HEK293 (cell line): Measurements from ENCODE around the gene TCERG1L.

Experiments used
- PRDM1 ChIP-seq: fragments of 450-650 bp; formaldehyde crosslinking; IDR thresholded peaks from 2 replicates; pipeline ENCODE4; 2016; ENCODE audit warnings: missing biosample characterization, missing genetic modification characterization
- SP2 ChIP-seq: fragments of 450-650 bp; formaldehyde crosslinking; IDR thresholded peaks from 2 replicates; pipeline ENCODE4 v1.5.1; 2016; ENCODE audit warnings: missing biosample characterization, missing genetic modification characterization
- TCF7L2 ChIP-seq: IDR thresholded peaks from 2 replicates; pipeline ENCODE4 v1.6.1; 2011; ENCODE audit warnings: low read depth, mild to moderate bottlenecking, inconsistent platforms, low read length, moderate library complexity, borderline replicate concordance
- ZBTB8A ChIP-seq: fragments of 450-650 bp; formaldehyde crosslinking; IDR thresholded peaks from 2 replicates; pipeline ENCODE4 v1.5.1; 2016; ENCODE audit warnings: missing biosample characterization, missing genetic modification characterization
- ZNF274 ChIP-seq, 2 experiments: fragments of 200-500 bp in 1 of 2; fragments of 450-650 bp in 1 of 2; sonication (Bioruptor generic) in 1 of 2; formaldehyde crosslinking in 1 of 2; IDR thresholded peaks; 2 replicates each; pipeline versions ENCODE4 v1.5.1 to v1.6.1; 2014 to 2016; ENCODE audit warnings: borderline replicate concordance in 1 of 2, inconsistent platforms in 1 of 2, low read length in 1 of 2, missing biosample characterization in 1 of 2, missing genetic modification characterization in 1 of 2

DNA sequence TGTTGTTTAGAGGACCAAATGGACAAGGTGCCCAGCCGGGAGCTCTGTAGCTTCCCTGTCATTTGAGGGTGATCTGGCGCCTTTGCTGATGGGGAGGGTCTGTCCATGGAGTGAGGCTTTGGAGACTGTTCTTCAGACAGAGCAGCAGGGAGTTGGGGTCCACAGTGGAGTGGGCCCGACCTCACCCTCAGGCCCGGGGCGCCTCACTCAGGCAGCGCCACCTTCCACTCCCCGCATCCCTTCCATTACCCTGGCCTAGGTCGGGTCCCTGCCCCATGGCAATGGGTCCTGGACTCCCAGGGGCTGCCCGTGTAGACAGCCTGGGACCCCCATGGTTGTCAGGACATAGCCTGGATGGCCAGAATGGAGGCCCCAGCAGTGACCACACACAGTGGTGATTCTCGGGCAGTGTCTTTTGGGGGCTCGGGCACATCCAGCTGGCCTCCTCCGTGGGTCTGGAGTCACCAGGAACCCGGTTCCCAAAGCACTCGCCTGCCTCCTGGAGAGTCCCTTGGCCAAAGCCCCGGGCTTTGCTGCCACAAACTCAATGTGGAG, 38.5 kb downstream of the TCERG1L start:
- TF ChIP-seq SP2 (tag by site-specific recombination) (no peak), ZNF274 (IDR thresholded peaks at IDR 0.05; ENCODE audit: low read length) (no peak), ZNF274 (tag by site-specific recombination; IDR thresholded peaks at IDR 0.05; ENCODE audit: borderline replicate concordance) (no peak), PRDM1 (tag by site-specific recombination) (no peak), ZBTB8A (no peak), TCF7L2 (no peak)
